ENCODE measurements around the gene PRR3.
"Not testable (repeated sequence)": the region's sequence is repeated elsewhere in the genome, so short reads cannot be mapped to it uniquely, and the experiment has no call there.

Gene PRR3

DNA sequence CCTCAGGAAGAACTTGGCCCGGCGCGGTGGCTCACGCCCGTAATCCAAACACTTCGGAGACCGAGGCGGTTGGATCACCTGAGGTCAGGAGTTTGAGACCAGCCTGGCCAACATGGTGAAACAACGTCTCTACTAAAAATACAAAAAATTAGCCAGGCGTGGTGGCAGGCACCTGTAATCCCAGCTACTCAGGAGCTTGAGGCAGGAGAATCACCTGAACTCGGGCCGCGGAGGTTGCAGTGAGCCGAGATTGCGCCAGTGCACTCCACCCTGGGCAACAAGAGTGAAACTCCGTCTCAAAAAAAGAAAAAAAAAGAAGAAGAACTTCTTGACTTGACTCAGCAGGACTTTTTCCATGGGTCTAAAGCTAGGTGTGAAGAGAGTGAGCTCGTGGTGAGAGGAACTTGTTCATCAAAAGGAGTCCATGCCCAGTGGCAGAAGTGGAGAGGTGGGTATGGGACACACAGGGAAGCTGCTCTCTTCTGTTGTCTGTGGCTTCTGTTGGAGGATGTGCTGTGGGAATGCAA is 27.7 kb upstream of the PRR3 start:
- not testable (repeated sequence) for H2BK12ac ChIP-seq (ENCODE audit: low read length); H3K27ac ChIP-seq (ENCODE audit: low read depth, low read length); H3K4me3 ChIP-seq (ENCODE audit: low read depth, low read length); H3K27me3 ChIP-seq (ENCODE audit: insufficient read depth, low read length); H3K4me2 ChIP-seq (ENCODE audit: low read length); H3K79me1 ChIP-seq (ENCODE audit: low read length); H3K4ac ChIP-seq (ENCODE audit: low read depth, low read length); H3K18ac ChIP-seq (ENCODE audit: low read length); H2BK5ac ChIP-seq (ENCODE audit: low read depth, low read length, poor library complexity); H3K14ac ChIP-seq (ENCODE audit: low read length); H4K8ac ChIP-seq (ENCODE audit: low read depth, low read length); H4K12ac ChIP-seq (ENCODE audit: low read depth, low read length); H2AK5ac ChIP-seq (ENCODE audit: low read length); H3K36me3 ChIP-seq (ENCODE audit: control insufficient read depth in 1 of 2, insufficient read depth in 2 of 2, low read length in 2 of 2); H3K9me3 ChIP-seq (ENCODE audit: insufficient read depth, low read depth, low read length); H3K4me1 ChIP-seq (ENCODE audit: control insufficient read depth in 1 of 2, insufficient read depth in 2 of 2, low read length in 2 of 2); DNase-seq; H4K91ac ChIP-seq (ENCODE audit: low read depth, low read length); H3K23ac ChIP-seq (ENCODE audit: low read length); H3K9ac ChIP-seq (ENCODE audit: low read length); H2BK120ac ChIP-seq (ENCODE audit: insufficient read depth, low read length, poor library complexity); H3K79me2 ChIP-seq (ENCODE audit: control insufficient read depth, insufficient read depth, low read length, poor library complexity); H2AFZ ChIP-seq (ENCODE audit: insufficient read depth, low read length, poor library complexity)
- WGBS (ENCODE audit: extremely low coverage, insufficient coverage, insufficient read length), result no CpG with 5 or more reads among the region's 17 CpGs

DNA sequence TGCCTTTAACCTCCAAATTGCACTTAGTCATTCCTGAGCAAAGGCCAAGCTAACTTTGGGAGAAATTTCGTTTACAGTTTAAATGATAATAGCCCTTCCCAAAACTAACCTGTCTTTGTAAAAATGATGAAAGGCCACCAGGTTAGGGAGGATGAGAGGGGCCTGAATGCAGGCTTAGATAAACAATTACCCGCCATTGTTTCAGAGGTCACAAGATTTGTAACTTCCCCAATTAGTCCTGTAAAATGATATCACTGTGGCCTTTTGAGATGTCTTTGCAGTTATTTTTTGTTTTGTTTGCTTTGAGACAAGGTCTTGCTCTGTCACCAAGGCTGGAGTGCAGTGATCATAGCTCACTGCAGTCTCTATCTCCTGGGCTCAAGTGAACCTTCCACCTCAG is 27.1 kb upstream of the PRR3 start:
- Histone ChIP-seq H2AFZ (ENCODE audit: insufficient read depth, low read length, poor library complexity) (no peak overlapping the region), H3K4me3 (ENCODE audit: low read depth, low read length) (no peak overlapping the region), H2BK5ac (ENCODE audit: low read depth, low read length, poor library complexity) (no peak overlapping the region)

DNA sequence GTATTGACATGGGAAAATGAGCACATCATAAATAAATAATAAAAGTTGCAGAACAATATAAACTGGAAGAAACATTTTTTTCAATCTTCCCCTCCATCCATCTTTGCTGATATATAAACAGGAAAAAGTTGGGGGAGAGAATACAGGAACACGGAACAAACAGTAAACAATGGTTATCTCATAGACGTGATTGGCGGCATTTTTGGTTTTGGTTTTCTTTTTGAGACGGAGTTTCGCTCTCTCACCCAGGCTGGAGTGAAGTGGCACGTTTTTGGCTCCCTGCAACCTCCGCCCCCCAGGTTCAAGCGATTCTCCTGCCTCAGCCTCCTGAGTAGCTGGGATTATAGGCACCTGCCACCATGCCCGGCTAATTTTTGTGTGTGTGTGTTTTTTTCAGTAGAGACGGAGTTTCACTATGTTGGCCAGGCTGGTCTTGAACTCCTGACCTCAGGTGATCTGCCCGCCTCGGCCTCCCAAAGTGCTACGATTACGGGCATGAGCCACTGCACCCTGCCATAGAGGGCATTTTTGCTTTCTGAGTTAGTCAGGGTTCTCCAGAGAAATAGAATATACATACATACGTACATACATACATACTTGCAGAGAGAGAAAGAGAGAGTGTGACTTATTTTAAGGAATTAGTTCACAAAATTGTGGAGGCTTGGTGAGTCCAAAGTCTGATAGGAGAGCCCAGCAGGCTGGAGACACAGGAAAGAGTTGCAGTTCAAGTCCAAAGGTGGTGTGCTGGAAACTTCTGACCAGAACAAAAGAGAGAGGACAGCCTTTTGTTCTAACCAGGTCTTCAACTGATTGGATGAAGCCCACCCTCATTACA is 23.4 kb upstream of the PRR3 start:
- no peaks in the 10 kb centered on the region for H3K9me3 ChIP-seq (ENCODE audit: insufficient read depth, low read depth, low read length)

More for the DNA sequence above, 27.1 kb upstream of the PRR3 start:
- H3K9ac ChIP-seq (ENCODE audit: low read length), result no peak overlapping the region
- H2BK120ac ChIP-seq (ENCODE audit: insufficient read depth, low read length, poor library complexity), result no peak overlapping the region
- no peak overlapping the region for H4K12ac ChIP-seq (ENCODE audit: low read depth, low read length)
- DNase-seq, result no peak
- H3K36me3 ChIP-seq (ENCODE audit: control insufficient read depth in 1 of 2, insufficient read depth in 2 of 2, low read length in 2 of 2), result no peaks in the 10 kb centered on the region
- H4K91ac ChIP-seq (ENCODE audit: low read depth, low read length), result no peak overlapping the region
- no peak overlapping the region for H3K23ac ChIP-seq (ENCODE audit: low read length)
- no peak overlapping the region for H3K4ac ChIP-seq (ENCODE audit: low read depth, low read length)
- H3K27me3 ChIP-seq (ENCODE audit: insufficient read depth, low read length), result no peaks in the 10 kb centered on the region
- H3K79me2 ChIP-seq (ENCODE audit: control insufficient read depth, insufficient read depth, low read length, poor library complexity), result no peaks in the 10 kb centered on the region
- H2BK12ac ChIP-seq (ENCODE audit: low read length), result no peak overlapping the region
- no peaks in the 10 kb centered on the region for H3K9me3 ChIP-seq (ENCODE audit: insufficient read depth, low read depth, low read length)
- no peaks in the 10 kb centered on the region for H3K4me1 ChIP-seq (ENCODE audit: control insufficient read depth in 1 of 2, insufficient read depth in 2 of 2, low read length in 2 of 2)
- no peak overlapping the region for H3K18ac ChIP-seq (ENCODE audit: low read length)
- H3K27ac ChIP-seq (ENCODE audit: low read depth, low read length), result no peak overlapping the region
- H3K14ac ChIP-seq (ENCODE audit: low read length), result no peak overlapping the region
- WGBS (ENCODE audit: extremely low coverage, insufficient coverage, insufficient read length), result no CpG with 5 or more reads among the region's 2 CpGs
- no peak overlapping the region for H3K4me2 ChIP-seq (ENCODE audit: low read length)
- no peaks in the 10 kb centered on the region for H3K79me1 ChIP-seq (ENCODE audit: low read length)
- no peak overlapping the region for H4K8ac ChIP-seq (ENCODE audit: low read depth, low read length)
- H2AK5ac ChIP-seq (ENCODE audit: low read length), result no peak overlapping the region

DNA sequence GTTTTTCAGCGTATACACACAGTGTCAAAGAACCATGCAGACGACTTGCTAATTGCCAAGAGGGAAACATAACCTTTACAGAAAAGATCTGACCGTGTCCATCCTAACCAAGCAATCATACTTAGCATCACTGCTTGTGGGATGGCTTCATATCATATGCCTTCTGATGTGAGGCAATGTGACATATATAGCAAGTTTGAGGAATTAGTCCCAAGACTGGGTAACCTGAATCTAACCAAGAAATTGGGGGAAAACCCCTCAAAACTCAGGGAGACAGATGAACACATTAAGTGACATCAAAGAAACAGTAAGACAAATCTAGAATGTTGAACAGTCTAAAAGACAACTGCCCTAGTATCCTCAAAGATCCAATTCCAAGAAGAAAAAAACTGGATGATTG is 19.2 kb upstream of the PRR3 start:
- Histone ChIP-seq H2BK5ac (ENCODE audit: low read depth, low read length, poor library complexity) (no peak overlapping the region), H3K9ac (ENCODE audit: low read length) (no peak overlapping the region), H4K12ac (ENCODE audit: low read depth, low read length) (no peak overlapping the region), H3K14ac (ENCODE audit: low read length) (no peak overlapping the region), H2BK120ac (ENCODE audit: insufficient read depth, low read length, poor library complexity) (no peak overlapping the region), H4K8ac (ENCODE audit: low read depth, low read length) (no peak overlapping the region), H2AFZ (ENCODE audit: insufficient read depth, low read length, poor library complexity) (no peak overlapping the region), H3K36me3 (ENCODE audit: control insufficient read depth in 1 of 2, insufficient read depth in 2 of 2, low read length in 2 of 2) (no peaks in the 10 kb centered on the region), H2AK5ac (ENCODE audit: low read length) (no peak overlapping the region), H3K4ac (ENCODE audit: low read depth, low read length) (no peak overlapping the region), H3K79me2 (ENCODE audit: control insufficient read depth, insufficient read depth, low read length, poor library complexity) (no peaks in the 10 kb centered on the region), H4K91ac (ENCODE audit: low read depth, low read length) (no peak overlapping the region), H3K4me2 (ENCODE audit: low read length) (no peak overlapping the region), H3K4me3 (ENCODE audit: low read depth, low read length) (no peak overlapping the region), H3K4me1 (ENCODE audit: control insufficient read depth in 1 of 2, insufficient read depth in 2 of 2, low read length in 2 of 2) (no peaks in the 10 kb centered on the region), H3K79me1 (ENCODE audit: low read length) (no peaks in the 10 kb centered on the region), H3K18ac (ENCODE audit: low read length) (no peak overlapping the region), H2BK12ac (ENCODE audit: low read length) (no peak overlapping the region), H3K23ac (ENCODE audit: low read length) (no peak overlapping the region), H3K27ac (ENCODE audit: low read depth, low read length) (no peak overlapping the region), H3K9me3 (ENCODE audit: insufficient read depth, low read depth, low read length) (no peaks in the 10 kb centered on the region), H3K27me3 (ENCODE audit: insufficient read depth, low read length) (no peaks in the 10 kb centered on the region)
- DNase-seq, result no peak
- WGBS (ENCODE audit: extremely low coverage, insufficient coverage, insufficient read length), result no CpG with 5 or more reads among the region's 3 CpGs

More for the DNA sequence above, 23.4 kb upstream of the PRR3 start:
- Histone ChIP-seq H2BK120ac (ENCODE audit: insufficient read depth, low read length, poor library complexity) (no peak overlapping the region), H3K27ac (ENCODE audit: low read depth, low read length) (no peak overlapping the region), H2AFZ (ENCODE audit: insufficient read depth, low read length, poor library complexity) (no peak overlapping the region), H3K18ac (ENCODE audit: low read length) (no peak overlapping the region), H3K79me1 (ENCODE audit: low read length) (no peaks in the 10 kb centered on the region), H3K4me3 (ENCODE audit: low read depth, low read length) (no peak overlapping the region), H3K4ac (ENCODE audit: low read depth, low read length) (no peak overlapping the region), H2AK5ac (ENCODE audit: low read length) (no peak overlapping the region), H4K91ac (ENCODE audit: low read depth, low read length) (no peak overlapping the region), H3K4me1 (ENCODE audit: control insufficient read depth in 1 of 2, insufficient read depth in 2 of 2, low read length in 2 of 2) (no peaks in the 10 kb centered on the region), H2BK5ac (ENCODE audit: low read depth, low read length, poor library complexity) (no peak overlapping the region), H3K9ac (ENCODE audit: low read length) (no peak overlapping the region), H3K79me2 (ENCODE audit: control insufficient read depth, insufficient read depth, low read length, poor library complexity) (no peaks in the 10 kb centered on the region), H3K14ac (ENCODE audit: low read length) (no peak overlapping the region), H3K36me3 (ENCODE audit: control insufficient read depth in 1 of 2, insufficient read depth in 2 of 2, low read length in 2 of 2) (no peaks in the 10 kb centered on the region), H3K27me3 (ENCODE audit: insufficient read depth, low read length) (no peaks in the 10 kb centered on the region), H2BK12ac (ENCODE audit: low read length) (no peak overlapping the region), H3K4me2 (ENCODE audit: low read length) (no peak overlapping the region), H4K12ac (ENCODE audit: low read depth, low read length) (no peak overlapping the region), H4K8ac (ENCODE audit: low read depth, low read length) (no peak overlapping the region), H3K23ac (ENCODE audit: low read length) (no peak overlapping the region)
- no peak for DNase-seq
- WGBS (ENCODE audit: extremely low coverage, insufficient coverage, insufficient read length), result no CpG with 5 or more reads among the region's 15 CpGs

Measured in trophoblast cell (in vitro differentiated cells and primary cell).